Measurements from ENCODE around the gene ARRDC1.

DNA sequence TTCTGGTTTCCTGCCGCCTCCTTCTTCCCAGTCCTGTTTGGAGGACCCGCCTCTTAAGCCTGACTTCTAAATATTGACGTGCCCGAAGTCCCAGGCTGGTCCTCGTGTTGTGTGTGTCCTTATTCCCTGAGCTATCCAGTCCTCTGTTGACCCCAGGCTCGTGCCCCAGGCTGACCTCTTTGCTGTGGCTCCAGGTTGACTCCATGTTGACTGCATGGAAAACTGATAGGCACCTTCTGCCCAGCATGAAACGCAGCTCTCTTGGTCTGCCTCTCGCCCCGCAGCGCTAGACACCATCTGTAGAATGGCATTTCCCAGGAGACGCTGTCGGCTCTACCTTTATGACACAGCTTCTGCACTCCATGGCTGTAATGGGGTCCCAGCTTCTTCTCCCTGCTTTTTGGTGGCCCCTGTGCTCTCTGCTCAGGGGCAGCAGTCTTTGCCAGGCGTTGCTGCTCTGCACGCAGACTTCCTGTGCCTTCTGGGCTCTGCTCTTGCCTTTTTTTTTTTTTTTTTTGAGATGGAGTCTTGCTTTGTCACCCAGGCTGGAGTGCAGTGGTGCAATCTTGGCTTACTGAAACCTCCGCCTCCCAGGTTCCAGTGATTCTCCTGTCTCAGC, 41.7 kb downstream of the ARRDC1 start:
- TF ChIP-seq, protein P1, sequence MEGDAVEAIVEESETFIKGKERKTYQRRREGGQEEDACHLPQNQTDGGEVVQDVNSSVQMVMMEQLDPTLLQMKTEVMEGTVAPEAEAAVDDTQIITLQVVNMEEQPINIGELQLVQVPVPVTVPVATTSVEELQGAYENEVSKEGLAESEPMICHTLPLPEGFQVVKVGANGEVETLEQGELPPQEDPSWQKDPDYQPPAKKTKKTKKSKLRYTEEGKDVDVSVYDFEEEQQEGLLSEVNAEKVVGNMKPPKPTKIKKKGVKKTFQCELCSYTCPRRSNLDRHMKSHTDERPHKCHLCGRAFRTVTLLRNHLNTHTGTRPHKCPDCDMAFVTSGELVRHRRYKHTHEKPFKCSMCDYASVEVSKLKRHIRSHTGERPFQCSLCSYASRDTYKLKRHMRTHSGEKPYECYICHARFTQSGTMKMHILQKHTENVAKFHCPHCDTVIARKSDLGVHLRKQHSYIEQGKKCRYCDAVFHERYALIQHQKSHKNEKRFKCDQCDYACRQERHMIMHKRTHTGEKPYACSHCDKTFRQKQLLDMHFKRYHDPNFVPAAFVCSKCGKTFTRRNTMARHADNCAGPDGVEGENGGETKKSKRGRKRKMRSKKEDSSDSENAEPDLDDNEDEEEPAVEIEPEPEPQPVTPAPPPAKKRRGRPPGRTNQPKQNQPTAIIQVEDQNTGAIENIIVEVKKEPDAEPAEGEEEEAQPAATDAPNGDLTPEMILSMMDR (tag by site-specific recombination; IDR thresholded peaks at IDR 0.05) = no peak
- no peak for TF ChIP-seq ZNF274 (IDR thresholded peaks at IDR 0.05; ENCODE audit: low read length)
- no peak for TF ChIP-seq ZNF274 (tag by site-specific recombination; IDR thresholded peaks at IDR 0.05; ENCODE audit: borderline replicate concordance)
- TF ChIP-seq ZNF24 (tag by site-specific recombination; IDR thresholded peaks at IDR 0.05) = no peak
- no peak for TF ChIP-seq GLI2 (tag by site-specific recombination; IDR thresholded peaks at IDR 0.05; ENCODE audit: borderline replicate concordance, low read depth)
- TF ChIP-seq ZNF366 (tag by site-specific recombination; conservative IDR thresholded peaks at IDR 0.05) = no peak
